CD14-positive monocyte (primary cell): ENCODE results near the gene CCL16. TPM values are rescaled to one million over a fixed set of nuclear protein-coding genes. Genes with fewer than 3 reads are reported as not detected.
A peak's percentile ranks its signal among the peaks of the same experiment; 100 is the strongest.

Source experiments
- DNase-seq, 3 donors: peaks; one replicate each; pipeline ENCODE4 v3.0.0-alpha.2; 2011 to 2022
- H2AFZ ChIP-seq: 2 replicates; pipeline ENCODE4 v1.6.0; 2012; ENCODE audit warnings: mild to moderate bottlenecking, low read depth, low read length, inconsistent platforms; ENCODE audit not compliant: insufficient read depth, poor library complexity, severe bottlenecking
- H3K27ac ChIP-seq, 2 donors: 1 replicate in 1 of 2; 2 replicates in 1 of 2; pipeline ENCODE4 v1.5.1; 2012 to 2013; ENCODE audit warnings: low read length in 2 of 2, control low read depth in 1 of 2, inconsistent platforms in 1 of 2, low read depth in 1 of 2, mild to moderate bottlenecking in 1 of 2
- H3K27me3 ChIP-seq, 2 donors: one replicate each; pipeline versions ENCODE4 v1.6.0 to v1.6.1; 2011 to 2013; ENCODE audit warnings: low read length in 2 of 2; ENCODE audit not compliant: control insufficient read depth in 2 of 2, insufficient read depth in 2 of 2
- H3K36me3 ChIP-seq, 2 donors: replicated peaks in 1 of 2; 1 replicate in 1 of 2; 2 replicates in 1 of 2; pipeline versions ENCODE4 v1.5.1 to v1.6.1; 2012 to 2013; ENCODE audit warnings: low read length in 2 of 2, control low read depth in 1 of 2, inconsistent platforms in 1 of 2, mild to moderate bottlenecking in 1 of 2; ENCODE audit not compliant: insufficient read depth in 2 of 2, control insufficient read depth in 1 of 2
- H3K4me1 ChIP-seq, 2 donors: 1 replicate in 1 of 2; 2 replicates in 1 of 2; pipeline versions ENCODE4 v1.5.1 to v1.6.1; 2012 to 2013; ENCODE audit warnings: low read length in 2 of 2, control low read depth in 1 of 2, inconsistent platforms in 1 of 2, mild to moderate bottlenecking in 1 of 2, moderate library complexity in 1 of 2; ENCODE audit not compliant: insufficient read depth in 2 of 2, control insufficient read depth in 1 of 2
- H3K4me2 ChIP-seq: replicated peaks from 2 replicates; pipeline ENCODE3; 2012; ENCODE audit warnings: low read length, moderate library complexity, mild to moderate bottlenecking; ENCODE audit not compliant: poor library complexity, severe bottlenecking; ENCODE audit errors: extremely low read depth
- H3K4me3 ChIP-seq, 3 experiments: fragments of 200-600 bp in 1 of 3; sonication (generic) in 1 of 3; replicated peaks in 1 of 3; 1 replicate in 2 of 3; 2 replicates in 1 of 3; pipeline ENCODE4 v1.5.1; 2011 to 2013; ENCODE audit warnings: low read length in 3 of 3, mild to moderate bottlenecking in 3 of 3, control low read depth in 2 of 3, low read depth in 2 of 3, inconsistent platforms in 1 of 3, moderate library complexity in 1 of 3
- H3K79me2 ChIP-seq: 2 replicates; pipeline ENCODE4 v1.6.0; 2012; ENCODE audit warnings: mild to moderate bottlenecking, control low read depth, inconsistent platforms, low read length, moderate library complexity; ENCODE audit not compliant: insufficient read depth
- H3K9ac ChIP-seq: 2 replicates; pipeline ENCODE4 v1.6.0; 2017; ENCODE audit warnings: low read length, mild to moderate bottlenecking; ENCODE audit not compliant: insufficient read depth, poor library complexity, severe bottlenecking
- H3K9me3 ChIP-seq, 2 donors: replicated peaks in 1 of 2; 1 replicate in 1 of 2; 2 replicates in 1 of 2; pipeline versions ENCODE4 v1.5.1 to v1.6.1; 2012 to 2013; ENCODE audit warnings: low read length in 2 of 2, control low read depth in 1 of 2; ENCODE audit not compliant: control insufficient read depth in 1 of 2, insufficient read depth in 1 of 2
- H4K20me1 ChIP-seq: 2 replicates; pipeline ENCODE4 v1.6.0; 2012; ENCODE audit warnings: mild to moderate bottlenecking, low read length, control low read depth, moderate library complexity; ENCODE audit not compliant: insufficient read depth
- H3K27ac Mint-ChIP-seq, 7 donors: one replicate each; pipeline ENCODE4 v1.8.0; 2020; ENCODE audit warnings: mild to moderate bottlenecking in 7 of 7, mixed read lengths in 7 of 7, moderate library complexity in 6 of 7, inconsistent platforms in 2 of 7
- H3K27me3 Mint-ChIP-seq, 3 donors: one replicate each; pipeline ENCODE4 v1.8.0; 2021 to 2022; ENCODE audit warnings: low read depth in 3 of 3, mild to moderate bottlenecking in 3 of 3, mixed read lengths in 3 of 3, moderate library complexity in 3 of 3, inconsistent platforms in 1 of 3
- H3K36me3 Mint-ChIP-seq, 2 donors: one replicate each; pipeline ENCODE4 v1.8.0; 2020; ENCODE audit warnings: mixed read lengths in 2 of 2, inconsistent platforms in 1 of 2, mild to moderate bottlenecking in 1 of 2
- H3K4me1 Mint-ChIP-seq: one replicate; pipeline ENCODE4 v1.8.0; 2020; ENCODE audit warnings: mild to moderate bottlenecking, mixed read lengths
- H3K4me3 Mint-ChIP-seq, 2 donors: one replicate each; pipeline ENCODE4 v1.8.0; 2020; ENCODE audit warnings: mild to moderate bottlenecking in 2 of 2, mixed read lengths in 2 of 2, moderate library complexity in 1 of 2
- H3K9me3 Mint-ChIP-seq, 7 donors: one replicate each; pipeline ENCODE4 v1.8.0; 2020 to 2022; ENCODE audit warnings: mixed read lengths in 7 of 7, mild to moderate bottlenecking in 6 of 7, moderate library complexity in 6 of 7, inconsistent platforms in 2 of 7
- CTCF ChIP-seq: fragments of 200-600 bp; IDR thresholded peaks from one replicate; pipeline ENCODE4 v1.8.0; 2022; ENCODE audit warnings: antibody characterized with exemption, mild to moderate bottlenecking
- WGBS: methylation state at CpG from one replicate; pipeline ENCODE4 v1.1.5; 2013; ENCODE audit warnings: missing lambda C conversion rate; ENCODE audit not compliant: insufficient coverage; 5-methylcytosine and 5-hydroxymethylcytosine counted together
- intact Hi-C, 2 donors: fragments of 100-400 bp; cut with micrococcal nuclease; formaldehyde crosslinking; loops; one replicate each; pipeline versions ENCODE4 v1.15.0 to v1.15.1; 2023
- polyA plus RNA-seq, 3 donors: library from polyadenylated mRNA; depleted of rRNA in 1 of 3; unstranded in 2 of 3; stranded (reverse) in 1 of 3; fragments of 300-500 nt in 2 of 3; fragments of >200 nt in 1 of 3; fragmentation: Illumina TruSeq in 2 of 3; gene quantifications; 1 replicate in 2 of 3; 2 replicates in 1 of 3; pipeline ENCODE4 v1.2.3, GENCODE V29; 2012 to 2021

CCL16 gene
- polyA plus RNA-seq, 3 donors = not detected

- Histone ChIP-seq H3K4me1 (no peaks in the 10 kb centered on the region), H3K4me2 (no peak overlapping the region), H3K79me2 (no peaks in the 10 kb centered on the region), H3K27me3 (no peaks in the 10 kb centered on the region), H3K36me3 (no peaks in the 10 kb centered on the region), H2AFZ (no peak overlapping the region), H3K4me3 (no peak overlapping the region), H4K20me1 (no peaks in the 10 kb centered on the region), H3K9me3 (peaks cover 0 to 36% of the 10 kb centered on the region in 2 donors), H3K27ac (no peak overlapping the region), H3K9ac (no peak overlapping the region)
- TF ChIP-seq CTCF = peak; percentile 13
- no peak overlapping the region for H3K27ac Mint-ChIP-seq
- WGBS = 92% methylated on average over 8 of the region's 14 CpGs
- H3K4me3 Mint-ChIP-seq = no peak overlapping the region
- no peak for DNase-seq
- H3K36me3 Mint-ChIP-seq = peaks cover 8 to 18% of the 10 kb centered on the region in 2 donors
- intact Hi-C loops = no loop called here
- H3K4me1 Mint-ChIP-seq = peaks cover 9% of the 10 kb centered on the region
- peaks cover 14 to 45% (median 24%) of the 10 kb centered on the region in 7 donors for H3K9me3 Mint-ChIP-seq
- H3K27me3 Mint-ChIP-seq = no peaks in the 10 kb centered on the region
Observed at GRCh38 chr17:36008998-36009665, 27.8 kb upstream of the CCL16 start.

- H3K27me3 ChIP-seq = no peaks in the 10 kb centered on the region
- H3K36me3 ChIP-seq = no peaks in the 10 kb centered on the region
- no peak overlapping the region for H3K9ac ChIP-seq
- peaks cover 4 to 15% (median 10%) of the 10 kb centered on the region in 7 donors for H3K9me3 Mint-ChIP-seq
- TF ChIP-seq CTCF = no peak
- peaks cover 5% of the 10 kb centered on the region for H3K4me1 Mint-ChIP-seq
- H3K4me3 Mint-ChIP-seq = no peak overlapping the region
- no peak overlapping the region for H3K27ac Mint-ChIP-seq
- no peaks in the 10 kb centered on the region for H3K79me2 ChIP-seq
- no peak overlapping the region for H3K4me2 ChIP-seq
- no peak overlapping the region for H3K4me3 ChIP-seq
- no peak overlapping the region for H3K27ac ChIP-seq
- H4K20me1 ChIP-seq = no peaks in the 10 kb centered on the region
- no peaks in the 10 kb centered on the region for H3K36me3 Mint-ChIP-seq
- intact Hi-C loops = no loop called here
- H3K4me1 ChIP-seq = no peaks in the 10 kb centered on the region
- H2AFZ ChIP-seq = no peak overlapping the region
- peaks cover 0 to 3% (median 0%) of the 10 kb centered on the region in 3 donors for H3K27me3 Mint-ChIP-seq
- WGBS = 14% methylated on average over 2 of the region's 4 CpGs
- H3K9me3 ChIP-seq = peaks cover 0 to 19% of the 10 kb centered on the region in 2 donors
- DNase-seq = no peak
Observed at GRCh38 chr17:36004594-36005108, 23.4 kb upstream of the CCL16 start.
